Progenitor cell of endocrine pancreas (in vitro differentiated cells): Measurements from ENCODE around the gene RAD52. TPM values are rescaled to one million over a fixed set of nuclear protein-coding genes. Genes with fewer than 3 reads are reported as not detected.
A peak's percentile ranks its signal among the peaks of the same experiment; 100 is the strongest.

ENCODE experiments used
- DNase-seq: peaks from one replicate; pipeline ENCODE4 v3.0.0; 2021; ENCODE audit warnings: low spot score; ENCODE audit not compliant: unreplicated experiment
- H3K27ac Mint-ChIP-seq: 2 replicates; pipeline ENCODE4 v1.8.0; 2021; ENCODE audit warnings: mild to moderate bottlenecking, moderate library complexity, mixed read lengths
- H3K27me3 Mint-ChIP-seq: 2 replicates; pipeline ENCODE4 v1.8.0; 2021; ENCODE audit warnings: mixed read lengths
- H3K36me3 Mint-ChIP-seq: 2 replicates; pipeline ENCODE4 v1.8.0; 2022; ENCODE audit warnings: mixed read lengths; ENCODE audit not compliant: insufficient read depth
- H3K4me1 Mint-ChIP-seq: 2 replicates; pipeline ENCODE4 v1.8.0; 2021; ENCODE audit warnings: low read depth, mixed read lengths
- H3K4me3 Mint-ChIP-seq: 2 replicates; pipeline ENCODE4 v1.8.0; 2021; ENCODE audit warnings: low read depth, mild to moderate bottlenecking, moderate library complexity, mixed read lengths
- H3K9me3 Mint-ChIP-seq: 2 replicates; pipeline ENCODE4 v1.8.0; 2021; ENCODE audit warnings: low read depth, mixed read lengths
- total RNA-seq: library from RNA; stranded (reverse); gene quantifications from 2 replicates; pipeline ENCODE4 v1.2.1, GENCODE V29; 2021
- TF ChIP-seq, protein P1 (sequence below): fragments of 200-600 bp; sonication (generic); IDR thresholded peaks from one replicate; pipeline ENCODE4 v1.5.0; 2021; ENCODE audit warnings: antibody characterized with exemption, mild to moderate bottlenecking; ENCODE audit not compliant: unreplicated experiment

The RAD52 gene
- total RNA-seq, 1 donor from 2014 or later, result 52.6 TPM

DNA sequence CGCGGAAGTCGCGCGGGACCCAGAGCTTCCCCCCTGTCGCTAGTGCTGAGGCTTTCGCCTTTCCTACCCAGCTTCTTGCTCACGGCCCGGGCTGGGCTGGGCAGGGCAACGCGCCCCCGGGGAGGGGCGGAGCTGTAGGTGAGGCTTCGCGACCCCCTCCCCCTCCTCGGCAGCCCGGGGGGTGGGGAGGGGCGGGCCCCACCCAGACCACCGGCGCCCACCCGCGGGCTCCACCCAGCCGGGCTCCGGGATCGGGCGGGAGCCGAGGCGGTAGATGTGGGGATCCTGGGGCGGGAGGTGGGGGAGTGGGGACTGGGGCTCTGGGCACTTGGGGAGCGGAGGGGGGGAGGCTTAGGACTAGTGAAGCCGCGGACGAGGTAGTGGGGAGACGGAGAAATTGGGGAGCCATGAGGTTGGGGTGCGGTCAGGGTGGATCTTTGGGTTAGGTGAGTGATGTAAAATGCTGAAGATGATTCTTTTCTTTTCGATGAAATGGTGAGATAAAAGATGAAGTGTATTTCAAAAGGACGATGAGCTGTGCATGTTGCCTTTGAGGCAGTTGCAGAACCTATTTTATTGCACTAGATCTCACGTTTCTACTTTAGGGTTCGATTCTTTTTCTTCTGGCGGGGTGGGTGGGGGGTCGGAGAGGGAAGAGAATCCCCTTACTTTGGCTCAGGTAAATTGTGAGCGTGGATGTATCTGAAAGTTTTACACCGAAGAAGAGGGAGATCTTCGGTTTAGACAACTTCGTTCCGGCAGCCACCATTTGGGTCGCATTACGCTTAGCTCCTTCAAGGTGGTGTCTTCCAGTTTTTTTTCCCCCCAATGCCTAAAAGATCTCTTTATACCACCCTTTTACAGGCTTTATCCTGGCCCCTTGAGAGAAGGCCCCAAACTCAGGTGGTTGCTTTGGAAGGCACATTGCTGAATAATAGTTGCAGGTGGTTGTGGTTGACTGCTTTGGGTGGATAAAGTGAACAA, 42.1 kb upstream of the RAD52 start:
- Mint-ChIP-seq H3K36me3 (peaks cover 3% of the 10 kb centered on the region), H3K27me3 (no peaks in the 10 kb centered on the region), H3K27ac (peak overlapping the region; percentile 96), H3K4me1 (peaks cover 30% of the 10 kb centered on the region), H3K9me3 (no peaks in the 10 kb centered on the region), H3K4me3 (peak overlapping the region; percentile 96)
- TF ChIP-seq, protein P1, sequence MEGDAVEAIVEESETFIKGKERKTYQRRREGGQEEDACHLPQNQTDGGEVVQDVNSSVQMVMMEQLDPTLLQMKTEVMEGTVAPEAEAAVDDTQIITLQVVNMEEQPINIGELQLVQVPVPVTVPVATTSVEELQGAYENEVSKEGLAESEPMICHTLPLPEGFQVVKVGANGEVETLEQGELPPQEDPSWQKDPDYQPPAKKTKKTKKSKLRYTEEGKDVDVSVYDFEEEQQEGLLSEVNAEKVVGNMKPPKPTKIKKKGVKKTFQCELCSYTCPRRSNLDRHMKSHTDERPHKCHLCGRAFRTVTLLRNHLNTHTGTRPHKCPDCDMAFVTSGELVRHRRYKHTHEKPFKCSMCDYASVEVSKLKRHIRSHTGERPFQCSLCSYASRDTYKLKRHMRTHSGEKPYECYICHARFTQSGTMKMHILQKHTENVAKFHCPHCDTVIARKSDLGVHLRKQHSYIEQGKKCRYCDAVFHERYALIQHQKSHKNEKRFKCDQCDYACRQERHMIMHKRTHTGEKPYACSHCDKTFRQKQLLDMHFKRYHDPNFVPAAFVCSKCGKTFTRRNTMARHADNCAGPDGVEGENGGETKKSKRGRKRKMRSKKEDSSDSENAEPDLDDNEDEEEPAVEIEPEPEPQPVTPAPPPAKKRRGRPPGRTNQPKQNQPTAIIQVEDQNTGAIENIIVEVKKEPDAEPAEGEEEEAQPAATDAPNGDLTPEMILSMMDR, result no peak
- DNase-seq, result peak; percentile 73

DNA sequence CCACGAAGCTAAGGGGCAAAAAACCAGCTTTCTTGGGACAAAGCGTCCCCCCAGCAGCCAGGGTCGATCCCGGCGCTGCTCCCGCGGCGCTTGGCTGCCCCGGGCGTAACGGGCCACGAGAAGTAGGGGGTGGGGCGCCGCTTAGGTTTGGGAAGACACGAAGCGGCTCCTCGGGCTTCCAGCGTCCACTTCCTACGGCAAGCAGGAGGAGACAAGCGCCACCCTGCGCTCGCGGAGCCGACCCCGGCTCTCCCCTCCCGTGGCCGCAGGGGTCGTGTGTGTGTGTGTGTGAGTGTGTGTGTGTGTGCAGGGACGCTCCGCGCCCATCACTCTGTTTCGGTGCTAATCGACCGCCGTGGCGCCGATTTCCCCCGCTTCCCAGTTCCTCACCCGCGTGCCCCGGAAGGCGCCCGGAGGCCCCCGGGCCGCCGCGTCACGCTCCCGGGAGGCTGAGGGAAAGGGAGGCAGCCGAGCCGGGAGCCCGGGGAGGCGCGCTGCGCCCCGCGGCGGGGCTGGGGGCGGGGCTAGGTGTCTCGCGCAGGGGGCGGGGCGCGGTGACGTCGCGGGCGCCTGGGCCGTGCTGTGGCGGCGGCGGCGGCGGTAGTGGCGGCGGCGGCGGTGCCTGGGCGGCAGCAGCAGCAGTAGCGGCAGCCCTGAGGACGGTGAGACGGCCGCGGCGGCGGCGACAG, 41.3 kb upstream of the RAD52 start, which contains the start of gene ERC1:
TSS of gene ERC1 (plus strand) at position 563 of the 689 bp plus-strand sequence. CDS start 36,681 bp downstream, outside the sequence.
- Mint-ChIP-seq H3K4me1 (peaks cover 30% of the 10 kb centered on the region), H3K4me3 (peak within 1 kb of the TSS; percentile 96), H3K27me3 (no peaks in the 10 kb centered on the region), H3K9me3 (no peaks in the 10 kb centered on the region), H3K27ac (peak within 1 kb of the TSS; percentile 96), H3K36me3 (peaks cover 5% of the 10 kb centered on the region)
- DNase-seq, result peak; percentile 91
- TF ChIP-seq, protein P1, result peak; percentile 27

DNA sequence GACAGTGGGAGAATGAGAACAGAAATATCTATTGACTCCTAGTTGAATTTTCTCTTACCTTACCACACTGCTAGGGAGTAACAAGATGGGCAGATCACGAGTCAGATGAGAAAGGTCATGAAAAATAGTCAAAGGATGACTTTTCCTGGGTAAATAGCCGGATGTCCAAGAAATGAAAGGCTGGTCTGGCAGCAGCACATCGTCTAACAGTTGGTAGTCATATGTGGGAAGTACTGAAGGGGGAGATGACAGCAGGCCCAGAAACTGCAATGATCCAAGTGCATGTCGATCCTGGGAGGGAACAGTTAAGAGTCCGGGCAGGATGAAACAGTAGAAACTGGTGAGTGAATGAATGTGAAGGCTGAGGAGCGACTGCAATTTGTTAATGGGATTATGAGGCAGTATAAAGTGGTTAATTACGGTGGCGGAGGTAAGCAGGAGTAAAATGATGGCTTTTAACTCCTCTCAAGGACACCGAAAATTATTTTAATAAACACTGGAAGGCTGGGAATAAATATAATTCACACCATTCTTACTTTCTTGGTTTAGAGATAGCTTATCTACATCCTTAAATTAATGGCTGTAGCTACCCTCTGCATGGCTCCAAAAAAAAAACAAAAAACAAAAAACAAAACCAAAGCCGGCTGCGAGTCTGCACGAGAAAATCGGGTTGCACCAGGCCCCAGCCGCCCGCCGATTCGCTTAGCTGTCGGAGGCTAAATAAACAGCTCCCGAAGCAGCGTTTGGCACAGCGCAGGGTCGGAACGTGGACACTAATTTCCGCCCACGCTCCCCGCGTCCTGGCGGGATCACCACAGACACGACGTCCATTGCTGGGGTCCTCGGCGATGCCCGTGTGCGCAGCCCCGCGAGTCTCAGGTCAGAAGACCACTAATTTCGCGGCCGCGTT, 40.5 kb upstream of the RAD52 start:
- TF ChIP-seq, protein P1, result no peak
- Mint-ChIP-seq H3K4me3 (peak overlapping the region; percentile 96), H3K36me3 (peaks cover 5% of the 10 kb centered on the region), H3K27me3 (no peaks in the 10 kb centered on the region), H3K4me1 (peaks cover 30% of the 10 kb centered on the region), H3K9me3 (no peaks in the 10 kb centered on the region), H3K27ac (peak overlapping the region; percentile 96)
- no peak for DNase-seq

DNA sequence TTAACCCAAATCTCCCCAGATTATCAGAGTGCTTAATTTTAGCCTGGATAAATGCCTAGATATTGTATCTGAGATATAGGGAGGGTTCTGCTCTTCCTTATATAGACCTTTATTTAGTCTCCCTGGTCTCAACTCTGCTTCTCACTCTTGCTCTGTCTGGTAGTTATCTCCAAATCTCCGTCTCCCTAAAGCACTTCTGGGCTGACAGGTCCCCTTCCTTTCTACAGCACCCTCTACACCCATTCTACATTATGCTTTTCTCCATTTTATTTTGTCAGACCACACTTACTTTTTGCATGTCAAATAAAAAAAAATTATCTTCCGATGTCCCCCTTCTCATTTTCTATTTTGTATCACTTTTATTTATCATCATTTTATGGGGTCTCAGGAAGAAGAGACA, 39.6 kb upstream of the RAD52 start:
- Mint-ChIP-seq H3K27ac (peak overlapping the region; percentile 43), H3K9me3 (no peaks in the 10 kb centered on the region), H3K27me3 (no peaks in the 10 kb centered on the region), H3K36me3 (peaks cover 5% of the 10 kb centered on the region), H3K4me1 (peaks cover 30% of the 10 kb centered on the region), H3K4me3 (peak overlapping the region; percentile 96)
- no peak for DNase-seq
- TF ChIP-seq, protein P1, result no peak
